Upper lobe of left lung (tissue), 6 donors: Measurements from ENCODE around the gene KIAA1755. TPM values are rescaled to one million over a fixed set of nuclear protein-coding genes. Genes with fewer than 3 reads are reported as not detected.

Source experiments
- ATAC-seq, 2 donors: fragments of 200-7000 bp; cut with Tn5 transposase; one replicate each; pipeline ENCODE4 v1.9.1; 2022; ENCODE audit warnings: mild to moderate bottlenecking in 2 of 2, moderate library complexity in 2 of 2; ENCODE audit not compliant: low FRiP score in 2 of 2
- DNase-seq, 2 donors: peaks; one replicate each; pipeline ENCODE4 v3.0.0-alpha.2; 2019 to 2020
- H3K27ac ChIP-seq, 4 donors: fragments of 200-600 bp; sonication (generic); one replicate each; pipeline ENCODE4 v1.5.1; 2016 to 2019
- H3K27me3 ChIP-seq, 4 donors: fragments of 200-600 bp; sonication (generic); one replicate each; pipeline ENCODE4 v1.5.1; 2017 to 2019
- H3K36me3 ChIP-seq, 4 donors: fragments of 200-600 bp; sonication (generic); one replicate each; pipeline ENCODE4 v1.5.1; 2016 to 2019
- H3K4me1 ChIP-seq, 4 donors: fragments of 200-600 bp; sonication (generic); one replicate each; pipeline ENCODE4 v1.5.1; 2018 to 2019
- H3K4me3 ChIP-seq, 4 donors: fragments of 200-600 bp; sonication (generic); one replicate each; pipeline ENCODE4 v1.5.1; 2017 to 2019; ENCODE audit warnings: mild to moderate bottlenecking in 2 of 4, moderate library complexity in 1 of 4
- H3K9me3 ChIP-seq, 4 donors: fragments of 200-600 bp; sonication (generic); one replicate each; pipeline ENCODE4 v1.5.1; 2018 to 2019
- CTCF ChIP-seq, 6 experiments: fragments of 450-650 bp in 4 of 6; fragments of 200-600 bp in 2 of 6; sonication (generic) in 2 of 6; IDR thresholded peaks; one replicate each; pipeline ENCODE4 v1.5.1; 2016 to 2019; ENCODE audit warnings: antibody characterized with exemption in 6 of 6
- EP300 ChIP-seq, 4 donors: sonication (generic); formaldehyde crosslinking; IDR thresholded peaks; one replicate each; pipeline ENCODE4 v1.5.1; 2017; ENCODE audit warnings: antibody characterized with exemption in 4 of 4, control low read depth in 2 of 4
- POLR2A ChIP-seq, 4 donors: fragments of 450-650 bp; IDR thresholded peaks; one replicate each; pipeline ENCODE4 v1.5.1; 2016 to 2017; ENCODE audit warnings: antibody characterized with exemption in 4 of 4, mild to moderate bottlenecking in 2 of 4
- POLR2AphosphoS5 ChIP-seq, 2 donors: sonication (generic); formaldehyde crosslinking; IDR thresholded peaks; one replicate each; pipeline ENCODE4 v1.5.1; 2017; ENCODE audit warnings: antibody characterized with exemption in 2 of 2
- WGBS, 2 donors: methylation state at CpG; one replicate each; pipeline ENCODE4 v1.1.5; 2017 to 2018; 5-methylcytosine and 5-hydroxymethylcytosine counted together
- total RNA-seq, 6 donors: library from RNA; depleted of rRNA in 4 of 6; stranded (reverse); fragments of >200 nt in 4 of 6; gene quantifications; one replicate each; pipeline versions ENCODE4 v1.1.0 to v1.2.1, GENCODE V29; 2016 to 2021
- donor health status: DM: no; HTN: no; CAD: no; lungs with moderate emphysema.
- donor health status: DM: no; HTN: yes; CAD: no; lungs with severe emphysema.

Gene KIAA1755
- total RNA-seq, 6 donors from 2014 or later: 0.15 to 3.1 (median 1.4) TPM

DNA sequence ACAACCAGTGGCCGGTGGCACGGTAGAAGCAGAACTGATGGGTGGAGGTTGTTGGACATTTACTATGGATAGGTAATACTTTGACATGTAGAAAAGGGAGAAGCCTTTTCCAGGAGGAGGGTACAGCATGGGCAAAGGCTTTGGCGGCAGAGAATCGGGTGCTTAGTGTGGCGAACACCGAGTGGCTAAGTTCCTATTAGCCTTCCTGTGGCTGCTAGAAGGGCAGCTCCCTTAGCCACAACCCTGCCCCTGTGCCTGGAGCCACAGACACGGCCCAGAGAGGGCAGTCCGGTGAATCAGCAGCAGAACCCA lies 57.6 kb downstream of the KIAA1755 start:
- WGBS, 2 donors: 84 to 85% methylated on average over 8 of the region's 8 CpGs
- Histone ChIP-seq H3K4me3 (no peak overlapping the region), H3K27me3 (no peaks in the 10 kb centered on the region), H3K36me3 (no peaks in the 10 kb centered on the region), H3K4me1 (no peaks in the 10 kb centered on the region), H3K27ac (no peak overlapping the region), H3K9me3 (no peaks in the 10 kb centered on the region)
- ATAC-seq (no peak), DNase-seq (no peak)
- TF ChIP-seq POLR2A (IDR thresholded peaks at IDR 0.05) (no peak), CTCF (IDR thresholded peaks at IDR 0.05) (no peak), POLR2AphosphoS5 (IDR thresholded peaks at IDR 0.05) (no peak), EP300 (IDR thresholded peaks at IDR 0.05) (no peak)

DNA sequence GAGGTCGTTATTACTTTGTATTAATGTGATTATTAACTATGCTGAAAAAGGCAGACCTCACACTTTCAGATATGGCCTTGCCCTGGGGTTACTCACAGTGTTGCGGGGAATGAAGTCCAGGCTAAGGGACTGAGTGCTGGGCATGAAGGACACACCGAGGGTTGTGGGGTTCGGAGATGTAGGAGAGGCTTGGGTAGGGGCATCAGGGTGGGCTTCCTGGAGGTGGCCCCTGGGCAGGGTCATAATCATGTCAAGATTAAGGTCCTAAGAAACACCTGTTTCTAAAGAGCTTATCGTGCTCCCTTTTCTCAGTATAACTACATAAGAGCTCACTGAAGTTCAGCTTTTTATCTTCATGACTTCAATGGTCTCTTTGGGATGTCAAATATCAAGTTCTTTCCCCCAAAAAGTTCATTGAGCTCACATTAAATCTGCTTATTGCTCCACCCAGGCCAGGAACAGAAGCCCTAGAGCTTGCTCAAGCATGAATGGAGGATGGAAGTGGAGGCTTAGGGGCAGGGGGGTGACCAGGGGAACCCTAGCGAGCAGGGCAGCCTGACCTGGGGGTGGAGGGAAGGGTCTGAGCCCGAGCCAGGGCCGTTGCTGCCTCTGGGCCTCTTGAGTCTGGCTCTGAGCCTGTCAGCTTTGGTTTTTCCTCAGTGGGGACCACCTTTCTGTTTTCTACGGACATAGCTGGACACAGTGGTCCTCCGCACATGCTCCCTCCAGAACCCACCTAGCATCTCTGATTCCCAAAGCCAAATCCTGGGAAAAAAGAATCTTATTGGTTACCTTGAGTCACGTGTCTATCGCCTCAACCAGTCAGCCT lies 58.2 kb downstream of the KIAA1755 start:
- Histone ChIP-seq H3K27ac (no peak overlapping the region), H3K4me1 (peaks cover 0 to 5% (median 1%) of the 10 kb centered on the region in 4 donors), H3K4me3 (no peak overlapping the region), H3K9me3 (no peaks in the 10 kb centered on the region), H3K36me3 (no peaks in the 10 kb centered on the region), H3K27me3 (no peaks in the 10 kb centered on the region)
- 82 to 87% methylated on average over 10 to 12 of the region's 12 CpGs for WGBS, 2 donors
- TF ChIP-seq CTCF (IDR thresholded peaks at IDR 0.05): no peak
- no peak for TF ChIP-seq POLR2AphosphoS5 (IDR thresholded peaks at IDR 0.05)
- DNase-seq (no peak), ATAC-seq (no peak)

DNA sequence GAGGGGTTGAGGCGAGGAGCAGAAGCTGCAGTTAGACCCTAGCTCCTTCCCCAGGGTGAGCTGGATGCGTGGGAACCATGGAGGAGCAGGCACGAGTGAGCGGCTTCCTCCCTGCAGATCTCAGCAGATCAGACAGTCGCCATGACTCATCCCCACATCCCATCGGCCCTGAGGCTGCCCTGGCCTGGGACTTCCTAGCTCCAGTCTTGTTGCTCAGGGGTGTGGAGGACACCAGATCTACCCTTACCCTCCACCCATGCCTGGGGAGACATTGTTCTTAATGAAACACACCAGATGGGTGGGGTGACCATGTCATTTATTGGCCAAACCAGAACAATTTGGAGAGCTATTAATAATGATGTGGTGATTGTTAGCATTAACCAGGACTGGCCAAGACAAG lies 59.2 kb downstream of the KIAA1755 start:
- Histone ChIP-seq H3K27me3 (no peaks in the 10 kb centered on the region), H3K9me3 (no peaks in the 10 kb centered on the region), H3K36me3 (no peaks in the 10 kb centered on the region), H3K27ac (no peak overlapping the region), H3K4me3 (no peak overlapping the region), H3K4me1 (peaks cover 0 to 10% (median 9%) of the 10 kb centered on the region in 4 donors)
- WGBS, 2 donors: 68 to 77% methylated on average over 4 to 6 of the region's 6 CpGs
- DNase-seq (peak in 1 of 2 donors; percentile 71), ATAC-seq (peak; percentile 19 to 91)
- TF ChIP-seq EP300 (IDR thresholded peaks at IDR 0.05) (no peak), POLR2A (IDR thresholded peaks at IDR 0.05) (no peak), CTCF (IDR thresholded peaks at IDR 0.05) (no peak), POLR2AphosphoS5 (IDR thresholded peaks at IDR 0.05) (no peak)

DNA sequence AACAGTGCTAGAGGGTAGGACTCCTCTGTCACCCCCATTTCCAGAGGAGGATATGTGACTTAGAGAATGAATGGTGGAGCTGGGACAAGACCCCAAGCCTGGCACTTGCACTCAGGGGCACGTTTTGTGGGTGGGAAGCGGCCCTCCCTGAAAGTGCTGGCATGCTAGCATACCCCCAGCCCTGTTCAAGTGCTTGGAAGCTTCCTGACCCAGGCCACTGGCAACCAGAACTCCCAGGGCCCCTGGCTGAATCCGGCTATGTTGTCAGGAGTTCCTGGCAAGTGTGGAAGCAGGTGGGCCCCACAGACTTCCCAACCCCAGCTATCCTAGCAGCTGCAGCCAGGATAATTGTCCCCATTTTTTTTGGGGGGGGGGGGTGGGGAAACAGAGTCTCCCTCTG lies 59.9 kb downstream of the KIAA1755 start:
- TF ChIP-seq POLR2A (IDR thresholded peaks at IDR 0.05): no peak
- no peak for TF ChIP-seq EP300 (IDR thresholded peaks at IDR 0.05)
- no peak for TF ChIP-seq POLR2AphosphoS5 (IDR thresholded peaks at IDR 0.05)
- TF ChIP-seq CTCF (IDR thresholded peaks at IDR 0.05): no peak

More for the DNA sequence above, 59.9 kb downstream of the KIAA1755 start:
- WGBS, 2 donors: 77 to 89% methylated on average over 3 of the region's 3 CpGs
- Histone ChIP-seq H3K4me1 (peaks cover 0 to 17% (median 12%) of the 10 kb centered on the region in 4 donors), H3K27me3 (no peaks in the 10 kb centered on the region), H3K27ac (no peak overlapping the region), H3K36me3 (no peaks in the 10 kb centered on the region), H3K9me3 (no peaks in the 10 kb centered on the region), H3K4me3 (no peak overlapping the region)
- no peak for ATAC-seq
- DNase-seq: no peak
